ENCODE results near the gene PRKAR2B. TPM values are rescaled to one million over a fixed set of nuclear protein-coding genes. Genes with fewer than 3 reads are reported as not detected.

Gene PRKAR2B
- total RNA-seq, 4 donors from 2014 or later: 89.5 to 127 (median 102) TPM

GRCh38 chr7:107123392-107123791 lies 78.9 kb downstream of the PRKAR2B start:
- Histone ChIP-seq H3K27ac (replicated peaks in 1 of 4) (peak overlapping the region in 1 of 4 donors; percentile 2), H3K9me3 (no peaks in the 10 kb centered on the region), H3K4me1 (peaks cover 5 to 31% (median 24%) of the 10 kb centered on the region in 4 donors), H3K4me3 (no peak overlapping the region), H3K36me3 (no peaks in the 10 kb centered on the region), H3K27me3 (no peaks in the 10 kb centered on the region)
- WGBS: 94% methylated on average over 4 of the region's 4 CpGs
- TF ChIP-seq POLR2AphosphoS5 (IDR thresholded peaks at IDR 0.05): no peak
- TF ChIP-seq EP300 (IDR thresholded peaks at IDR 0.05): no peak
- no peak for TF ChIP-seq POLR2A (IDR thresholded peaks at IDR 0.05; ENCODE audit: low read depth)
- TF ChIP-seq CTCF (IDR thresholded peaks at IDR 0.05): no peak
- no peak for DNase-seq (ENCODE audit: extremely low spot score)
- intact Hi-C loops (cut with DNase I): no loop called here

DNA sequence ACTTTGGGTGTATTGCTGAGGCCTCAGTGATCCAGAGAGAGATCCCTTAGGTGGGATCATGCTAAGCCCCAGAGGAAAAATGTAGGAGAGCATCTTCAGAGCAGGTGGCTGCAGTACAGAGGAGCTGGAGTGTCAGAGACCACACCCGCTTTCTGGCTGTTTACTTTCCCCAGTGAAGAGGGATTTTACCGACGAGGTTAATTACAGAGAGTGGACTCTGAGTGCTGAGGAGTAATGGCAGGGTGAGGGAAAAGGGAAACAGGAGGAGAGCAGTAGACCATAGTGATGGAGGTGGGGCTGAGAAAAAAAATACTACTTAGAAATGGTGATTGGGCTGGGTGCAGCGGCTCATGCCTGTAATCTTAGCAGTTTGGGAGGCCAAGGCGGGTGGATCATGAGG lies 81.0 kb downstream of the PRKAR2B start:
- Histone ChIP-seq H3K27me3 (no peaks in the 10 kb centered on the region), H3K4me1 (peaks cover 0 to 16% (median 11%) of the 10 kb centered on the region in 4 donors), H3K36me3 (peaks cover 0 to 3% (median 0%) of the 10 kb centered on the region in 4 donors), H3K4me3 (no peak overlapping the region), H3K27ac (replicated peaks in 1 of 4) (no peak overlapping the region), H3K9me3 (no peaks in the 10 kb centered on the region)
- 87% methylated on average over 5 of the region's 5 CpGs for WGBS
- intact Hi-C loops (cut with DNase I): no loop called here
- TF ChIP-seq EP300 (IDR thresholded peaks at IDR 0.05) (no peak), POLR2A (IDR thresholded peaks at IDR 0.05; ENCODE audit: low read depth) (no peak), CTCF (IDR thresholded peaks at IDR 0.05) (no peak), POLR2AphosphoS5 (IDR thresholded peaks at IDR 0.05) (no peak)
- DNase-seq (ENCODE audit: extremely low spot score): no peak

- no peaks in the 10 kb centered on the region for H3K27me3 ChIP-seq
- no peak overlapping the region for H3K27ac ChIP-seq (replicated peaks in 1 of 4)
- no peak for DNase-seq (ENCODE audit: extremely low spot score)
- 91% methylated on average over 2 of the region's 2 CpGs for WGBS
- no peaks in the 10 kb centered on the region for H3K9me3 ChIP-seq
- no peaks in the 10 kb centered on the region for H3K4me1 ChIP-seq
- H3K4me3 ChIP-seq: no peak overlapping the region
- peaks cover 0 to 3% (median 0%) of the 10 kb centered on the region in 4 donors for H3K36me3 ChIP-seq
- intact Hi-C loops (cut with DNase I): no loop called here
- TF ChIP-seq POLR2A (IDR thresholded peaks at IDR 0.05; ENCODE audit: low read depth) (no peak), EP300 (IDR thresholded peaks at IDR 0.05) (no peak), CTCF (IDR thresholded peaks at IDR 0.05) (no peak), POLR2AphosphoS5 (IDR thresholded peaks at IDR 0.05) (no peak)
These were observed 83.7 kb downstream of the PRKAR2B start for GRCh38 chr7:107128217-107128616.

DNA sequence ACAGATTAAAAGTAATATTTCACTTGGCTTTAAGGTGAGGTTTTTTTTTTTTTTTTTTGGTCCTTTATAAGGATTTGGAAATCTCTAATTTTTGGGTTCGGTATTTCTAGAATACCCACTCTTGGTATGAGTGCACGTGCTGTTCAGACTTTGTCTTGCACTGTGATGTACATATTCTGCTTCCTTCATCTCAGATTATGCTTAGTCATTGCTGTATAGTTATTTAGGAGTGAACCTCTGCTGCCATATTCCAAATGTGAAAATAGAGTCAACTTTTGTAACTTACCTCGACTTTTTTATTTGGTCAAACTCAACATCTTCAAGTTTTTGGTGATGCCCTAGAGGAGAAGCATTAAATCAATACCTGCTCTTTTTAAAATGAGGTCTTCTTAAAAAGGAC lies 84.2 kb downstream of the PRKAR2B start:
- no peak for TF ChIP-seq EP300 (IDR thresholded peaks at IDR 0.05)
- TF ChIP-seq POLR2AphosphoS5 (IDR thresholded peaks at IDR 0.05): no peak
- TF ChIP-seq POLR2A (IDR thresholded peaks at IDR 0.05; ENCODE audit: low read depth): no peak
- TF ChIP-seq CTCF (IDR thresholded peaks at IDR 0.05): no peak
- 97% methylated on average over 3 of the region's 3 CpGs for WGBS
- intact Hi-C loops (cut with DNase I): no loop called here

More for the DNA sequence above, 84.2 kb downstream of the PRKAR2B start:
- H3K4me3 ChIP-seq: no peak overlapping the region
- no peaks in the 10 kb centered on the region for H3K27me3 ChIP-seq
- peaks cover 0 to 3% (median 0%) of the 10 kb centered on the region in 4 donors for H3K36me3 ChIP-seq
- DNase-seq (ENCODE audit: extremely low spot score): no peak
- H3K9me3 ChIP-seq: no peaks in the 10 kb centered on the region
- H3K4me1 ChIP-seq: no peaks in the 10 kb centered on the region
- no peak overlapping the region for H3K27ac ChIP-seq (replicated peaks in 1 of 4)
